NB4 (cell line): ENCODE measurements around the gene CYTH3.
"Not testable (repeated sequence)": the region's sequence is repeated elsewhere in the genome, so short reads cannot be mapped to it uniquely, and the experiment has no call there.

Experiments
- DNase-seq: peaks from one replicate; pipeline ENCODE4 v3.0.0; 2010; ENCODE audit warnings: low read depth
- H3K4me3 ChIP-seq: one replicate; pipeline ENCODE4 v1.5.1; 2011; ENCODE audit warnings: mild to moderate bottlenecking, low read depth, low read length, moderate library complexity
- MAX ChIP-seq: IDR thresholded peaks from 2 replicates; pipeline ENCODE4 v1.6.1; 2011; ENCODE audit warnings: low read depth, low read length
- MYC ChIP-seq: IDR thresholded peaks from 2 replicates; pipeline ENCODE4 v1.6.1; 2011; ENCODE audit warnings: low read depth, low read length
- POLR2A ChIP-seq: IDR thresholded peaks from 2 replicates; pipeline ENCODE4 v1.6.1; 2011; ENCODE audit warnings: mild to moderate bottlenecking; ENCODE audit not compliant: insufficient read length; ENCODE audit errors: extremely low read depth
- TF ChIP-seq, protein P1 (sequence below): IDR thresholded peaks from one replicate; pipeline ENCODE4 v1.5.1; 2012; ENCODE audit warnings: low read depth, low read length

CYTH3 gene

GRCh38 chr7:6197801-6198551 is 74.4 kb downstream of the CYTH3 start:
- TF ChIP-seq MYC (no peak), POLR2A (no peak), MAX (no peak)
- TF ChIP-seq, protein P1, sequence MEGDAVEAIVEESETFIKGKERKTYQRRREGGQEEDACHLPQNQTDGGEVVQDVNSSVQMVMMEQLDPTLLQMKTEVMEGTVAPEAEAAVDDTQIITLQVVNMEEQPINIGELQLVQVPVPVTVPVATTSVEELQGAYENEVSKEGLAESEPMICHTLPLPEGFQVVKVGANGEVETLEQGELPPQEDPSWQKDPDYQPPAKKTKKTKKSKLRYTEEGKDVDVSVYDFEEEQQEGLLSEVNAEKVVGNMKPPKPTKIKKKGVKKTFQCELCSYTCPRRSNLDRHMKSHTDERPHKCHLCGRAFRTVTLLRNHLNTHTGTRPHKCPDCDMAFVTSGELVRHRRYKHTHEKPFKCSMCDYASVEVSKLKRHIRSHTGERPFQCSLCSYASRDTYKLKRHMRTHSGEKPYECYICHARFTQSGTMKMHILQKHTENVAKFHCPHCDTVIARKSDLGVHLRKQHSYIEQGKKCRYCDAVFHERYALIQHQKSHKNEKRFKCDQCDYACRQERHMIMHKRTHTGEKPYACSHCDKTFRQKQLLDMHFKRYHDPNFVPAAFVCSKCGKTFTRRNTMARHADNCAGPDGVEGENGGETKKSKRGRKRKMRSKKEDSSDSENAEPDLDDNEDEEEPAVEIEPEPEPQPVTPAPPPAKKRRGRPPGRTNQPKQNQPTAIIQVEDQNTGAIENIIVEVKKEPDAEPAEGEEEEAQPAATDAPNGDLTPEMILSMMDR, result no peak
- no peak for DNase-seq
- H3K4me3 ChIP-seq, result no peak overlapping the region

- TF ChIP-seq MAX, result no peak
- no peak for TF ChIP-seq MYC
- TF ChIP-seq POLR2A, result no peak
- TF ChIP-seq, protein P1, result no peak
- H3K4me3 ChIP-seq, result no peak overlapping the region
- DNase-seq, result no peak
Measured at GRCh38 chr7:6193709-6194108, 78.7 kb downstream of the CYTH3 start.

GRCh38 chr7:6190563-6190962 is 81.9 kb downstream of the CYTH3 start:
- not testable (repeated sequence) for DNase-seq, H3K4me3 ChIP-seq

DNA sequence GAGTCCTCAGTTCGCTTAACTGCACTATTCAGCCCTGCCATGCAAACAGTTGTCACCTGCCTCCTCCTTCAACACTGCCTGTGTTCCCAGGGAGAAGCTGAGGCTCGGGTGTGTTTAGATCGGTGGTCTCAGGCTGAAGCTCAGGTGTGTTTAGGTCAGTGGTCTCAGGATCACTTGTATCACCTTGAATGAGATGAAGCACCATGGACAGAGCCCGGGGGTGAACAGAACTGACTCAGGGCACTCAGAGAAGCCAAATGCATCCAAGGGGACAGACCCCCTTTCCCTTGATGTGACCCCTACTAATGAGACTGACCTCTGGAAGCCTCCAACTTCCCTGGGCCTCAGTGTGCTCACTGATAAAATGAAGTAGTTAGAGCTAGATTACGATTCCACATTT is 84.0 kb downstream of the CYTH3 start:
- no peak for TF ChIP-seq MAX
- TF ChIP-seq, protein P1, result no peak
- TF ChIP-seq POLR2A, result no peak
- no peak for TF ChIP-seq MYC

GRCh38 chr7:6186577-6186976 is 85.8 kb downstream of the CYTH3 start:
- no peak for DNase-seq
- no peak for TF ChIP-seq POLR2A
- TF ChIP-seq MAX, result no peak
- TF ChIP-seq MYC, result no peak
- TF ChIP-seq, protein P1, result no peak
- no peak overlapping the region for H3K4me3 ChIP-seq

More for the DNA sequence above, 84.0 kb downstream of the CYTH3 start:
- no peak overlapping the region for H3K4me3 ChIP-seq
- DNase-seq, result no peak

- no peak for TF ChIP-seq POLR2A
- TF ChIP-seq, protein P1, result no peak
- TF ChIP-seq MYC, result no peak
- TF ChIP-seq MAX, result no peak
- DNase-seq, result no peak
- H3K4me3 ChIP-seq, result no peak overlapping the region
Measured at GRCh38 chr7:6182993-6183392, 89.4 kb downstream of the CYTH3 start.
